ENCODE measurements around the gene PLN.

GRCh38 chr6:118597636-118598035, 49.5 kb downstream of the PLN start:
- TF ChIP-seq CTCF (IDR thresholded peaks at IDR 0.05) = no peak
- TF ChIP-seq POLR2A (IDR thresholded peaks at IDR 0.05) = no peak
